Measurements from ENCODE around the gene RAB4B. TPM values are rescaled to one million over a fixed set of nuclear protein-coding genes. Genes with fewer than 3 reads are reported as not detected.

The RAB4B gene
- total RNA-seq, 1 experiment from 2014 or later: 10.1 TPM

GRCh38 chr19:40741527-40742390 lies 36.3 kb upstream of the RAB4B start:
- DNase-seq (ENCODE audit: unreplicated experiment): no peak
- H3K4me3 Mint-ChIP-seq (ENCODE audit: unreplicated experiment): no peak overlapping the region
- TF ChIP-seq, protein P1, sequence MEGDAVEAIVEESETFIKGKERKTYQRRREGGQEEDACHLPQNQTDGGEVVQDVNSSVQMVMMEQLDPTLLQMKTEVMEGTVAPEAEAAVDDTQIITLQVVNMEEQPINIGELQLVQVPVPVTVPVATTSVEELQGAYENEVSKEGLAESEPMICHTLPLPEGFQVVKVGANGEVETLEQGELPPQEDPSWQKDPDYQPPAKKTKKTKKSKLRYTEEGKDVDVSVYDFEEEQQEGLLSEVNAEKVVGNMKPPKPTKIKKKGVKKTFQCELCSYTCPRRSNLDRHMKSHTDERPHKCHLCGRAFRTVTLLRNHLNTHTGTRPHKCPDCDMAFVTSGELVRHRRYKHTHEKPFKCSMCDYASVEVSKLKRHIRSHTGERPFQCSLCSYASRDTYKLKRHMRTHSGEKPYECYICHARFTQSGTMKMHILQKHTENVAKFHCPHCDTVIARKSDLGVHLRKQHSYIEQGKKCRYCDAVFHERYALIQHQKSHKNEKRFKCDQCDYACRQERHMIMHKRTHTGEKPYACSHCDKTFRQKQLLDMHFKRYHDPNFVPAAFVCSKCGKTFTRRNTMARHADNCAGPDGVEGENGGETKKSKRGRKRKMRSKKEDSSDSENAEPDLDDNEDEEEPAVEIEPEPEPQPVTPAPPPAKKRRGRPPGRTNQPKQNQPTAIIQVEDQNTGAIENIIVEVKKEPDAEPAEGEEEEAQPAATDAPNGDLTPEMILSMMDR (IDR thresholded peaks at IDR 0.05; ENCODE audit: unreplicated experiment): no peak
- no peaks in the 10 kb centered on the region for H3K4me1 Mint-ChIP-seq (ENCODE audit: insufficient read depth, unreplicated experiment)
- CTCF ChIA-PET: interaction anchor here (0.6 to 0.9 kb wide), 3 partner anchors 79 to 1645 kb away, joined by 3 to 4 read pairs (median 3); no protein-coding TSS in a partner anchor
- intact Hi-C loops (cut with micrococcal nuclease): no loop called here
- H3K36me3 Mint-ChIP-seq (ENCODE audit: insufficient read depth, unreplicated experiment): peaks cover 56% of the 10 kb centered on the region
- no peaks in the 10 kb centered on the region for H3K27me3 Mint-ChIP-seq (ENCODE audit: insufficient read depth, unreplicated experiment)
- no peaks in the 10 kb centered on the region for H3K9me3 Mint-ChIP-seq (ENCODE audit: unreplicated experiment)
- no peak overlapping the region for H3K27ac Mint-ChIP-seq (ENCODE audit: low read depth, unreplicated experiment)
- BruUV-seq (replicated peaks): no TSS peak
- POLR2A ChIA-PET: interaction anchor here (0.7 to 3.7 kb wide), 8 partner anchors 8 to 138 kb away, joined by 3 to 35 read pairs (median 4); partner anchors contain the start of genes ACTMAP, COQ8B, ITPKC and SNRPA

- Mint-ChIP-seq H3K36me3 (ENCODE audit: insufficient read depth, unreplicated experiment) (peaks cover 49% of the 10 kb centered on the region), H3K4me3 (ENCODE audit: unreplicated experiment) (no peak overlapping the region), H3K27ac (ENCODE audit: low read depth, unreplicated experiment) (no peak overlapping the region), H3K9me3 (ENCODE audit: unreplicated experiment) (no peaks in the 10 kb centered on the region), H3K4me1 (ENCODE audit: insufficient read depth, unreplicated experiment) (no peaks in the 10 kb centered on the region), H3K27me3 (ENCODE audit: insufficient read depth, unreplicated experiment) (no peaks in the 10 kb centered on the region)
- CTCF ChIA-PET: interaction anchor here (0.6 to 0.9 kb wide), 4 partner anchors 79 to 1645 kb away, joined by 3 to 4 read pairs (median 3); no protein-coding TSS in a partner anchor
- TF ChIP-seq, protein P1 (IDR thresholded peaks at IDR 0.05; ENCODE audit: unreplicated experiment): no peak
- no TSS peak for BruUV-seq (replicated peaks)
- intact Hi-C loops (cut with micrococcal nuclease): no loop called here
- DNase-seq (ENCODE audit: unreplicated experiment): no peak
- POLR2A ChIA-PET: interaction anchor here (0.6 to 3.7 kb wide), 8 partner anchors 7 to 1669 kb away, joined by 3 to 35 read pairs (median 4); partner anchors contain the start of genes ACTMAP, COQ8B, ITPKC and SNRPA
These were observed 35.6 kb upstream of the RAB4B start for GRCh38 chr19:40742477-40742876.

- CTCF ChIA-PET: interaction anchor here (0.6 to 0.9 kb wide), 3 partner anchors 80 to 108 kb away, joined by 3 to 4 read pairs (median 3); no protein-coding TSS in a partner anchor
- DNase-seq (ENCODE audit: unreplicated experiment): no peak
- H3K36me3 Mint-ChIP-seq (ENCODE audit: insufficient read depth, unreplicated experiment): peaks cover 45% of the 10 kb centered on the region
- no peaks in the 10 kb centered on the region for H3K4me1 Mint-ChIP-seq (ENCODE audit: insufficient read depth, unreplicated experiment)
- intact Hi-C loops (cut with micrococcal nuclease): no loop called here
- BruUV-seq (replicated peaks): no TSS peak
- no peak overlapping the region for H3K27ac Mint-ChIP-seq (ENCODE audit: low read depth, unreplicated experiment)
- POLR2A ChIA-PET: interaction anchor here (0.6 to 3.7 kb wide), 10 partner anchors 7 to 1669 kb away, joined by 3 to 35 read pairs (median 3); partner anchors contain the start of genes ACTMAP, COQ8B, ITPKC and SNRPA
- no peak overlapping the region for H3K4me3 Mint-ChIP-seq (ENCODE audit: unreplicated experiment)
- H3K9me3 Mint-ChIP-seq (ENCODE audit: unreplicated experiment): no peaks in the 10 kb centered on the region
- H3K27me3 Mint-ChIP-seq (ENCODE audit: insufficient read depth, unreplicated experiment): no peaks in the 10 kb centered on the region
- TF ChIP-seq, protein P1 (IDR thresholded peaks at IDR 0.05; ENCODE audit: unreplicated experiment): no peak
These were observed 35.2 kb upstream of the RAB4B start for GRCh38 chr19:40742886-40743285.

DNA sequence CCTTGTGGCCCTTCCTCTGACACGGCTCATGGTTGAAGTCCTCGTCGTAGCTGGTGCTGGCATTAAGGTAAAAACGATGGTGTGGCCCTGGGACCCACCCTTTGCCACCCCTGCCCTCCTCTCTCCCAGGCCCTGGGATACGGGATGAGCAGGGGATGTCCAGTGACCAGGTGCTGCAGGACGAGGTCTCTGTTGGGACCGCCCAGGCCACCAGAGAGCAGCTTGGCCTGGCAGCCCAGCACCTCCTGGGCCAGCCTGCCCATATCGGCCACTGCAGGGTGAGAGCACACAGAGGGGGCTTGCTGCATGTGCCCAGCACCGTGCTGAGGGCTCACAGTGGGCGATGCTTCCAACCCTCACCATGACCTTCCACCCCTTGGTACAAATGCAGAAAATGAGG lies 34.1 kb upstream of the RAB4B start:
- H3K4me1 Mint-ChIP-seq (ENCODE audit: insufficient read depth, unreplicated experiment): peaks cover 8% of the 10 kb centered on the region
- no TSS peak for BruUV-seq (replicated peaks)
- no peak for DNase-seq (ENCODE audit: unreplicated experiment)
- H3K27ac Mint-ChIP-seq (ENCODE audit: low read depth, unreplicated experiment): no peak overlapping the region
- peaks cover 35% of the 10 kb centered on the region for H3K36me3 Mint-ChIP-seq (ENCODE audit: insufficient read depth, unreplicated experiment)
- ChIA-PET POLR2A (interaction anchor here (1.0 to 1.5 kb wide), 4 partner anchors 18 to 34 kb away, joined by 3 to 6 read pairs (median 3); partner anchors contain the start of genes COQ8B, ITPKC and RAB4B), CTCF (interaction anchor here (0.6 kb wide), 2 partner anchors 35 to 109 kb away, joined by 3 read pairs; no protein-coding TSS in a partner anchor)
- H3K9me3 Mint-ChIP-seq (ENCODE audit: unreplicated experiment): no peaks in the 10 kb centered on the region
- no peak overlapping the region for H3K4me3 Mint-ChIP-seq (ENCODE audit: unreplicated experiment)
- intact Hi-C loops (cut with micrococcal nuclease): no loop called here
- TF ChIP-seq, protein P1 (IDR thresholded peaks at IDR 0.05; ENCODE audit: unreplicated experiment): no peak
- no peaks in the 10 kb centered on the region for H3K27me3 Mint-ChIP-seq (ENCODE audit: insufficient read depth, unreplicated experiment)

Data from MCF 10A (cell line).